ENCODE results near the gene SEPTIN12. TPM values are rescaled to one million over a fixed set of nuclear protein-coding genes. Genes with fewer than 3 reads are reported as not detected.

Gene SEPTIN12
- total and polyA plus RNA-seq, 2 experiments from 2014 or later: not detected

GRCh38 chr16:4746215-4746614 lies 41.9 kb downstream of the SEPTIN12 start:
- H3K27me3 Mint-ChIP-seq (ENCODE audit: insufficient read depth, low read depth, poor library complexity): peaks cover 15% of the 10 kb centered on the region
- no peak overlapping the region for H3K4me2 ChIP-seq
- ATAC-seq: no peak
- H3K4me3 Mint-ChIP-seq: no peak overlapping the region
- no peak for DNase-seq (ENCODE audit: low spot score)
- TF ChIP-seq REST (IDR thresholded peaks at IDR 0.05; ENCODE audit: unreplicated experiment) (no peak), EZH2phosphoT487 (IDR thresholded peaks at IDR 0.05; ENCODE audit: unreplicated experiment) (no peak), NANOG (IDR thresholded peaks at IDR 0.05; ENCODE audit: borderline replicate concordance) (no peak), ZNF462 (CRISPR knock-in tag; IDR thresholded peaks at IDR 0.05) (no peak), EZH2 (IDR thresholded peaks at IDR 0.05; ENCODE audit: low read depth, unreplicated experiment) (no peak), ZNF331 (CRISPR knock-in tag; IDR thresholded peaks at IDR 0.05; ENCODE audit: low read depth) (no peak), JUNB (IDR thresholded peaks at IDR 0.05; ENCODE audit: unreplicated experiment) (no peak), ETS1 (IDR thresholded peaks at IDR 0.05) (no peak), CREB1 (CRISPR knock-in tag; IDR thresholded peaks at IDR 0.05; ENCODE audit: low read depth) (no peak), POLR2AphosphoS5 (IDR thresholded peaks at IDR 0.05; ENCODE audit: low read depth) (no peak)
- H3F3A ChIP-seq (replicated peaks; ENCODE audit: low read depth): peaks cover 3% of the 10 kb centered on the region; the same call in 1 of the 2 replicates
- no peak overlapping the region for H2AFZ ChIP-seq
- no peaks in the 10 kb centered on the region for H3K9me2 ChIP-seq (ENCODE audit: insufficient read depth)
- H3K27ac ChIP-seq (ENCODE audit: low read depth): no peak overlapping the region
- H3K36me3 ChIP-seq (ENCODE audit: insufficient read depth): no peaks in the 10 kb centered on the region
- H3K4me1 Mint-ChIP-seq: peaks cover 20% of the 10 kb centered on the region
- H3K27me3 ChIP-seq (ENCODE audit: insufficient read depth): no peaks in the 10 kb centered on the region
- no peak overlapping the region for H3K27ac Mint-ChIP-seq
- H3K9me3 Mint-ChIP-seq: no peaks in the 10 kb centered on the region
- no peaks in the 10 kb centered on the region; the same call in 1 of the 2 replicates for H4K20me1 ChIP-seq (replicated peaks; ENCODE audit: insufficient read depth)
- H3K36me3 Mint-ChIP-seq (ENCODE audit: low read depth): 0 out of 3 replicates have a peak, but pooled peaks cover 3% of the 10 kb centered on the region
- H3K79me2 ChIP-seq (replicated peaks; ENCODE audit: insufficient read depth): no peaks in the 10 kb centered on the region
- H3K4me1 ChIP-seq (ENCODE audit: insufficient read depth): peaks cover 14% of the 10 kb centered on the region
- H3K4me3 ChIP-seq: no peak overlapping the region
